AG04449 (cell line): ENCODE data around the gene MTHFD1L.

Experiments used
- CTCF ChIA-PET: fragments of 350-600 bp; formaldehyde crosslinking; extraction: SDS; loops from one replicate; lab custom pipeline; 2021; ENCODE audit warnings: antibody characterized with exemption; lab: Yijun Ruan, JAX
- POLR2A ChIA-PET: fragments of 400-600, 350-600 bp; formaldehyde crosslinking; extraction: SDS; loops from one replicate; lab custom pipeline; 2020; ENCODE audit warnings: antibody characterized with exemption, inconsistent platforms; lab: Yijun Ruan, JAX
- DNase-seq: peaks from one replicate; pipeline ENCODE4 v3.0.0-alpha.2; 2010; ENCODE audit warnings: low read depth, low spot score
- H3K4me3 ChIP-seq: 2 replicates; pipeline ENCODE4 v1.5.1; 2011; ENCODE audit warnings: low read depth, mild to moderate bottlenecking, control low read depth, low read length
- CTCF ChIP-seq: IDR thresholded peaks from one replicate; pipeline ENCODE4 v1.5.1; 2011; ENCODE audit warnings: mild to moderate bottlenecking, moderate library complexity, low read length, control low read depth, inconsistent platforms; ENCODE audit not compliant: insufficient read depth; ENCODE audit errors: missing control alignments

MTHFD1L gene

GRCh38 chr6:151025076-151025475 lies 159.6 kb downstream of the MTHFD1L start:
- ChIA-PET CTCF (interaction anchor here (0.6 to 25.6 kb wide), 3 partner anchors 11 to 305 kb away, joined by 3 to 573 read pairs (median 52); no protein-coding TSS in a partner anchor), POLR2A (no interaction called here)
- DNase-seq: no peak
- no peak for TF ChIP-seq CTCF
- H3K4me3 ChIP-seq: no peak overlapping the region

DNA sequence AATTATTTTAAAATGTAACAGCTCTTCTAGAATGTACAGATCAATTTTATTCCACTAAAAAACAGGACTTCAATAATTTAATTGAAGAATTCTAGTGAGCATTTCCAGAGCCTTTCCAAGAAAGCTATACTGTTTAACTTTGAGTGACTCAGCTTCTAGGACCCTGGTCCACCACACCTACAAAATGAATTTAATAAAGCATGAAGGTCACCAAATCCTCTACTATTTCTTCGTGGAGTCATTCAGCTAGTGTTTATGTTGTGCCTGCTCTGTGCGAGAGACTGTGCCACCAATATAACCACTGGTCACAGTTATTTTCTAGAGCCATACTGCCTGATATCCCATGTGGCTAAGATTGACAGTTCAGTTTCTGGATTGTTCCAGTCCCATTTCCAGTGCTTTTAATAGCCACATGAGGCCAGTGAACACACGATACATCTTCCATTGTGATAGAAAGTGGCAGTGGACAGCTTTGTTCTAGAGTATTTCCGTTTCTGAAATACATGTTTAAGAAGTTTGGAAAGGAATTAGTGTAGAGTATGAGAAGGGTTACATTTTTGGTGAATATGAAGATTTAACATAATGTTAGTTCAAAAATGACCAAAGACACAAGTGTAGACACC lies 160.7 kb downstream of the MTHFD1L start:
- CTCF ChIA-PET: interaction anchor here (0.9 to 25.6 kb wide), 6 partner anchors 9 to 304 kb away, joined by 3 to 573 read pairs (median 6); no protein-coding TSS in a partner anchor

GRCh38 chr6:151027295-151027747 lies 161.8 kb downstream of the MTHFD1L start:
- POLR2A ChIA-PET: no interaction called here
- CTCF ChIA-PET: interaction anchor here (1.7 to 25.6 kb wide), 3 partner anchors 10 to 302 kb away, joined by 8 to 573 read pairs (median 52); no protein-coding TSS in a partner anchor
- DNase-seq: no peak
- H3K4me3 ChIP-seq: no peak overlapping the region
- no peak for TF ChIP-seq CTCF

More for the DNA sequence above, 160.7 kb downstream of the MTHFD1L start:
- TF ChIP-seq CTCF: no peak
- no peak for DNase-seq
- POLR2A ChIA-PET: no interaction called here
- no peak overlapping the region for H3K4me3 ChIP-seq

DNA sequence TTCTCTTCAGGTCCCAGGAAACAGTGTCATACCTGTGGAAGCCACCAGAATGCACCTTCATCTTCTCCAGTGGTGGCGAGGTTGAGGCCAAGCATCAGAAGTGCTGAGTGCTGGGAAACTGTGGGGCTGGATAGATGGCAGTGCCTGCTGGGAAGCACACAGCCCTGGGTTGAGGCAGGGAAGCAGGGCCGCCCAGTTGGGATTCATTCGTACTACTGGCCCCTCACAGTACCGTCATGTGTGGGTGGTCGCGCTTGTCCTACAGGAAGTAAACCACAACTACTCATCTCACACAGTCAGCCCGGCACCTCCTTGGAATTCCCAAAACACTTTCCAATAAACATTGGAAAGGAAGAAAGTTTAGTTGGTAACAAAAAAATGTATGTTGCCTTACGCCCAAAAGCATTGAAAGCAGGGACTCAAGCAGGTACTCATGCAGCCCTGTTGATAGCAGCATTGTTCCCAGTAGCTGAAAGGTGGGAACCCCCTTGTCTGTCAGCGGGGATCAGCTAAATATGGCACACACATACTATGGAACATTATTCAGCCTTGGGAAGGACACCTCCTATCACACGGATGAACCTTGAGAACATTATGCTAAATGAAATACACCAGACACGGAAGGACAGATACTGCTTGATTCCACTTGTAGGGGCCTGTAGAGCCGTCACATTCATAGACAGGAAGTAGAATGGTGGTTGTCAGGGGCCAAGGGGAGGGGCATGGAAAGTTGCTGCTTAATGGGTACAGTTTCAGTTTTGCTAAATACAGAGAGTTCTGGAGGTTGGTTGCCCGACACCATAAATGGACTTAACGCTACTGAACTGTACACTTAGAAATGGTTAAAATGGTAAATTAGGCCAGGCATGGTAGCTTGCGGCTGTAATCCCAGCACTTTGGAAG lies 162.7 kb downstream of the MTHFD1L start:
- POLR2A ChIA-PET: no interaction called here
- no peak for TF ChIP-seq CTCF
- H3K4me3 ChIP-seq: no peak overlapping the region
- no peak for DNase-seq
- CTCF ChIA-PET: interaction anchor here (1.7 to 25.6 kb wide), 3 partner anchors 11 to 302 kb away, joined by 8 to 573 read pairs (median 52); no protein-coding TSS in a partner anchor

- ChIA-PET CTCF (interaction anchor here (1.1 to 2.3 kb wide), 3 partner anchors 9 to 305 kb away, joined by 4 to 7 read pairs (median 7); no protein-coding TSS in a partner anchor), POLR2A (no interaction called here)
- H3K4me3 ChIP-seq: no peak overlapping the region
- no peak for DNase-seq
- no peak for TF ChIP-seq CTCF
Measured at GRCh38 chr6:151029970-151030369, 164.5 kb downstream of the MTHFD1L start.

- DNase-seq: no peak
- TF ChIP-seq CTCF: no peak
- ChIA-PET CTCF (interaction anchor here (1.0 to 2.2 kb wide), 3 partner anchors 11 to 17 kb away, joined by 3 to 11 read pairs (median 6); no protein-coding TSS in a partner anchor), POLR2A (no interaction called here)
- no peak overlapping the region for H3K4me3 ChIP-seq
Measured at GRCh38 chr6:151032034-151032433, 166.5 kb downstream of the MTHFD1L start.
